Neural progenitor cell (in vitro differentiated cells): ENCODE results near the gene IRX2. TPM values are rescaled to one million over a fixed set of nuclear protein-coding genes. Genes with fewer than 3 reads are reported as not detected.
A peak's percentile ranks its signal among the peaks of the same experiment; 100 is the strongest.

ENCODE experiments used
- DNase-seq: peaks from one replicate; pipeline ENCODE4 v3.0.0-alpha.2; 2016; ENCODE audit warnings: low spot score
- H2AFZ ChIP-seq: fragments of 200-600 bp; sonication (generic); replicated peaks from 2 replicates; pipeline ENCODE4 v1.6.1; 2016; ENCODE audit warnings: antibody characterized with exemption
- H3F3A ChIP-seq: fragments of 200-600 bp; sonication (generic); 2 replicates; pipeline ENCODE4 v1.6.1; 2016; ENCODE audit warnings: antibody characterized with exemption, low read depth
- H3K27ac ChIP-seq: fragments of 200-600 bp; sonication (generic); 2 replicates; pipeline ENCODE4 v1.5.1; 2016; ENCODE audit warnings: mild to moderate bottlenecking
- H3K27me3 ChIP-seq: fragments of 200-600 bp; sonication (generic); 2 replicates; pipeline ENCODE4 v1.6.1; 2016; ENCODE audit warnings: mild to moderate bottlenecking, moderate library complexity
- H3K36me3 ChIP-seq: fragments of 200-600 bp; sonication (generic); 2 replicates; pipeline ENCODE4 v1.5.1; 2016
- H3K4me1 ChIP-seq: fragments of 200-600 bp; sonication (generic); 2 replicates; pipeline ENCODE4 v1.6.1; 2016; ENCODE audit warnings: mixed run types
- H3K4me2 ChIP-seq: fragments of 200-600 bp; sonication (generic); 2 replicates; pipeline ENCODE4 v1.6.1; 2016
- H3K4me3 ChIP-seq: fragments of 200-600 bp; sonication (generic); 2 replicates; pipeline ENCODE4 v1.5.1; 2016
- H3K79me2 ChIP-seq: fragments of 200-600 bp; sonication (generic); 2 replicates; pipeline ENCODE4 v1.6.1; 2016; ENCODE audit warnings: low read depth
- H3K9ac ChIP-seq: fragments of 200-600 bp; sonication (generic); 2 replicates; pipeline ENCODE4 v1.6.1; 2016
- H3K9me3 ChIP-seq: fragments of 200-600 bp; sonication (generic); 2 replicates; pipeline ENCODE4 v1.5.1; 2016; ENCODE audit warnings: low read depth
- H4K20me1 ChIP-seq: fragments of 200-600 bp; sonication (generic); 2 replicates; pipeline ENCODE4 v1.6.1; 2016; ENCODE audit warnings: low read depth
- H3K27ac Mint-ChIP-seq: 3 replicates; pipeline ENCODE4 v1.8.0; 2021; ENCODE audit warnings: mixed read lengths
- H3K27me3 Mint-ChIP-seq: 2 replicates; pipeline ENCODE4 v1.8.0; 2022; ENCODE audit warnings: low read depth, mild to moderate bottlenecking, inconsistent platforms, moderate library complexity, mixed read lengths; ENCODE audit not compliant: insufficient read depth
- H3K36me3 Mint-ChIP-seq: 3 replicates; pipeline ENCODE4 v1.8.0; 2021; ENCODE audit warnings: mixed read lengths
- H3K4me1 Mint-ChIP-seq: 3 replicates; pipeline ENCODE4 v1.8.0; 2021; ENCODE audit warnings: mixed read lengths
- H3K4me3 Mint-ChIP-seq: 3 replicates; pipeline ENCODE4 v1.8.0; 2021; ENCODE audit warnings: mild to moderate bottlenecking, moderate library complexity, mixed read lengths
- H3K9me3 Mint-ChIP-seq: 3 replicates; pipeline ENCODE4 v1.8.0; 2020; ENCODE audit warnings: mixed read lengths
- CTCF ChIP-seq: fragments of 200-600 bp; sonication (generic); IDR thresholded peaks from 2 replicates; pipeline ENCODE4 v1.5.1; 2017; ENCODE audit warnings: antibody characterized with exemption, mild to moderate bottlenecking
- EZH2 ChIP-seq: fragments of 200-600 bp; sonication (generic); IDR thresholded peaks from 2 replicates; pipeline ENCODE4 v1.6.1; 2017; ENCODE audit warnings: antibody characterized with exemption, mild to moderate bottlenecking, moderate library complexity
- EZH2phosphoT487 ChIP-seq: fragments of 200-600 bp; sonication (generic); IDR thresholded peaks from 2 replicates; pipeline ENCODE4 v1.6.1; 2017; ENCODE audit warnings: antibody characterized with exemption
- total RNA-seq: library from RNA; depleted of rRNA; stranded (reverse); fragments of >200 nt; gene quantifications from 2 replicates; pipeline ENCODE4 v1.2.3, GENCODE V29; 2015; ENCODE audit warnings: low replicate concordance

Gene IRX2
- total RNA-seq, 1 donor from 2014 or later: 13.7 TPM

- Mint-ChIP-seq H3K4me3 (no peak overlapping the region), H3K4me1 (peaks cover 17% of the 10 kb centered on the region), H3K9me3 (peaks cover 19% of the 10 kb centered on the region), H3K27ac (peak overlapping the region; percentile 61), H3K27me3 (peaks cover 10% of the 10 kb centered on the region), H3K36me3 (no peaks in the 10 kb centered on the region)
- Histone ChIP-seq H3K9ac (no peak overlapping the region), H3K4me2 (no peak overlapping the region), H3K4me1 (no peaks in the 10 kb centered on the region), H3K27me3 (no peaks in the 10 kb centered on the region), H3K27ac (no peak overlapping the region), H3K9me3 (no peaks in the 10 kb centered on the region), H3F3A (no peaks in the 10 kb centered on the region), H4K20me1 (no peaks in the 10 kb centered on the region), H3K4me3 (no peak overlapping the region), H3K36me3 (no peaks in the 10 kb centered on the region), H2AFZ (no peak overlapping the region), H3K79me2 (no peaks in the 10 kb centered on the region)
- TF ChIP-seq CTCF (no peak), EZH2 (no peak), EZH2phosphoT487 (no peak)
- DNase-seq: no peak
Measured at GRCh38 chr5:2698581-2698980, 52.9 kb downstream of the IRX2 start.

DNA sequence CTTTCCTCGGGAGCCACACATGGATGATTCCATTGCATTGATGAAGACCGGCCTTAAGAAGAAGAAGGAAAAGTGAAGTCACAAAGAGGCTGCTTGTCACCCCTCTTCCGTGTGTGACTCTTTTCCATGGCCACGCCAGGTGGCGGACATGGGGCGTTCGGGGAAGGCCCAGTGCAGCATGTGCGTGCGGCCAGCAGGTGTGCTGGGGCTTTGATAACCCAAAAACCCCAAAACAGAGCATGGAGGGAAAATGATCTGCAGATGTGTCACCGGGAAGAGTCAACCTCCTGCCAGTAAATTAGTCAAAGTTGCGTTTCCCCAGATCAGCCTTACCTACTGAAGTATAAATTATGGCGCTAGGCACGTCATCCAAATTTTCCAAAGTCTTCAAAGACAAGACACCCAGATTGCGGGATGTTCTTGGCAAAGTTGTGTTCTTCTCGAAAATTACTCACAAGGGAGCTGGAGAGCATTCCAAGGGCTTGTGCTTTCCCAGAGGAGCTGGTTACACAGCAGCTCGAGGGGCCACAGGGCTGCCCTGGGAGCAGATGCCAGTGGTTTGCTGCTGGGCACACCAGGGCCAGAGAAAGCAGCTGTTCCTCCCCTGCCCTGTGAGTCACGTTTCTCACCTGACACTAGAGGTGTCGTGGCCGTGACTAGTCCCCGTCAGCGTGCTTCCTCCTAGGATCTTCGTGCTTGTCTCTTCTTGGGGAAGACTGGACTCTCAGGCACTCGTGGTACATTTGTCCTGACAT lies 53.9 kb downstream of the IRX2 start:
- peaks cover 7% of the 10 kb centered on the region for H3K27me3 Mint-ChIP-seq
- no peaks in the 10 kb centered on the region for H3F3A ChIP-seq
- no peak for TF ChIP-seq CTCF
- TF ChIP-seq EZH2phosphoT487: no peak
- TF ChIP-seq EZH2: no peak

GRCh38 chr5:2697041-2697440 lies 54.4 kb downstream of the IRX2 start:
- peaks cover 22% of the 10 kb centered on the region for H3K9me3 Mint-ChIP-seq
- peaks cover 14% of the 10 kb centered on the region for H3K4me1 Mint-ChIP-seq

More for the DNA sequence above, 53.9 kb downstream of the IRX2 start:
- Histone ChIP-seq H3K27ac (no peak overlapping the region), H3K9me3 (no peaks in the 10 kb centered on the region), H2AFZ (no peak overlapping the region), H3K79me2 (no peaks in the 10 kb centered on the region), H3K4me3 (no peak overlapping the region), H3K9ac (no peak overlapping the region), H3K27me3 (no peaks in the 10 kb centered on the region), H3K4me2 (no peak overlapping the region), H3K36me3 (no peaks in the 10 kb centered on the region), H4K20me1 (no peaks in the 10 kb centered on the region), H3K4me1 (no peaks in the 10 kb centered on the region)
- DNase-seq: no peak
- no peaks in the 10 kb centered on the region for H3K36me3 Mint-ChIP-seq
- no peak overlapping the region for H3K27ac Mint-ChIP-seq
- peaks cover 17% of the 10 kb centered on the region for H3K4me1 Mint-ChIP-seq
- peaks cover 19% of the 10 kb centered on the region for H3K9me3 Mint-ChIP-seq
- peak overlapping the region; percentile 35 for H3K4me3 Mint-ChIP-seq

More at GRCh38 chr5:2697041-2697440, 54.4 kb downstream of the IRX2 start:
- Histone ChIP-seq H3F3A (no peaks in the 10 kb centered on the region), H3K79me2 (no peaks in the 10 kb centered on the region), H3K9me3 (no peaks in the 10 kb centered on the region), H3K36me3 (no peaks in the 10 kb centered on the region), H3K4me1 (no peaks in the 10 kb centered on the region), H2AFZ (no peak overlapping the region), H3K4me2 (no peak overlapping the region), H3K27ac (no peak overlapping the region), H3K9ac (no peak overlapping the region), H4K20me1 (no peaks in the 10 kb centered on the region), H3K4me3 (no peak overlapping the region), H3K27me3 (no peaks in the 10 kb centered on the region)
- no peak overlapping the region for H3K4me3 Mint-ChIP-seq
- no peak for TF ChIP-seq CTCF
- TF ChIP-seq EZH2phosphoT487: no peak
- no peak for TF ChIP-seq EZH2
- no peak overlapping the region for H3K27ac Mint-ChIP-seq
- H3K36me3 Mint-ChIP-seq: no peaks in the 10 kb centered on the region
- peaks cover 7% of the 10 kb centered on the region for H3K27me3 Mint-ChIP-seq
- DNase-seq: no peak
